Lower lobe of right lung (tissue), 2 donors: ENCODE results near the gene PSMG2. TPM values are rescaled to one million over a fixed set of nuclear protein-coding genes. Genes with fewer than 3 reads are reported as not detected.
A peak's percentile ranks its signal among the peaks of the same experiment; 100 is the strongest.

ENCODE experiments used
- ATAC-seq, 2 donors: fragments of 200-7000 bp; cut with Tn5 transposase; one replicate each; pipeline ENCODE4 v1.9.1; 2020 to 2022; ENCODE audit warnings: mild to moderate bottlenecking in 2 of 2, moderate library complexity in 2 of 2
- DNase-seq: peaks from one replicate; pipeline ENCODE4 v3.0.0-alpha.2; 2020
- H3K27ac ChIP-seq: fragments of 200-600 bp; one replicate; pipeline ENCODE4 v1.8.0; 2022
- H3K27me3 ChIP-seq: fragments of 200-600 bp; one replicate; pipeline ENCODE4 v1.8.0; 2022; ENCODE audit warnings: low read depth
- H3K36me3 ChIP-seq: fragments of 200-600 bp; one replicate; pipeline ENCODE4 v1.8.0; 2022; ENCODE audit warnings: mild to moderate bottlenecking
- H3K4me1 ChIP-seq: fragments of 200-600 bp; one replicate; pipeline ENCODE4 v1.8.0; 2022
- H3K4me3 ChIP-seq: fragments of 200-600 bp; one replicate; pipeline ENCODE4 v1.8.0; 2022; ENCODE audit warnings: mild to moderate bottlenecking
- H3K9me3 ChIP-seq: fragments of 200-600 bp; one replicate; pipeline ENCODE4 v1.8.0; 2022
- intact Hi-C: fragments of 100-400 bp; cut with DNase I; formaldehyde crosslinking; loops from one replicate; pipeline ENCODE4 v1.11.0; 2022
- total RNA-seq: library from RNA; stranded (reverse); fragmentation: NEBNext Ultra II Directional; extraction: Animal tissue kit (Norgen Biotek cat#: 25700); gene quantifications from one replicate; pipeline ENCODE4 v1.2.1, GENCODE V29; 2021
- TF ChIP-seq, protein P1 (sequence below): fragments of 200-600 bp; IDR thresholded peaks from one replicate; pipeline ENCODE4 v1.8.0; 2022; ENCODE audit warnings: antibody characterized with exemption, mild to moderate bottlenecking
- donor health status: DM: no; HTN: yes; CAD: no; lungs with severe emphysema.

PSMG2 gene
- total RNA-seq, 1 donor from 2014 or later, result 75.0 TPM

DNA sequence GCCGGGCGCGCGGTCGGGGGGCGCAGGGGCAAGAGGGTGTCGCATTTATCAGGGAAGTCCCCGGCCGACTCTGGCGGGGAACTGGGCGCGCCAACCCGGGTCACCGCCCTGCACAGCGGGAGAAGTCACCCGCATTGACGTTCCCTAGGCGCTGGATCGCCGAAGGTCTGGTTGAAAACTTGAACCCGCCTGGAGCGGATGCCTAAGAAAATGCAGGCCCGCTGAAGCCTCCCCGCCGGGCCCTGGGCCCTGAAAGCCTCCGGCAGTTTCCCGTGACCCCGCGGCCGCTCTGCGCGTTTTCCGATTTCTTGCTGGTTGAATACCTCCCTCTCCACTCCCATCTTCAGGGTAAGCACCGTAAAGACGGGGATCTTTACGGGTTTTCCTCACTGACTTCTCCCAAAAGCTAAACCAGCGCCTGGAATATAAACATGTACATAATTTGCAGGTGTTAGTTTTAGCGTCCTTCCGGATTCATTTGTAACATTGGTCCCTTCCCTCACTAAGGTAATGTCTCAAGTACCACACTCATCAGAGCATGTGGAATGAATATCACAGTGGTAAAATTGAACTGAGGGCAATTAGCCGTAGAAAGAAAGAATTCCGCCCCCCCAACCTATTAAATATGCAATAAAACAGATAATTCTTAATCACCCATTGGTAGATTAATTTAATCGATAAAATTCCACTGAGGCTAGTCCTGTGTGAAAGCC, 44.3 kb upstream of the PSMG2 start:
- TF ChIP-seq, protein P1, sequence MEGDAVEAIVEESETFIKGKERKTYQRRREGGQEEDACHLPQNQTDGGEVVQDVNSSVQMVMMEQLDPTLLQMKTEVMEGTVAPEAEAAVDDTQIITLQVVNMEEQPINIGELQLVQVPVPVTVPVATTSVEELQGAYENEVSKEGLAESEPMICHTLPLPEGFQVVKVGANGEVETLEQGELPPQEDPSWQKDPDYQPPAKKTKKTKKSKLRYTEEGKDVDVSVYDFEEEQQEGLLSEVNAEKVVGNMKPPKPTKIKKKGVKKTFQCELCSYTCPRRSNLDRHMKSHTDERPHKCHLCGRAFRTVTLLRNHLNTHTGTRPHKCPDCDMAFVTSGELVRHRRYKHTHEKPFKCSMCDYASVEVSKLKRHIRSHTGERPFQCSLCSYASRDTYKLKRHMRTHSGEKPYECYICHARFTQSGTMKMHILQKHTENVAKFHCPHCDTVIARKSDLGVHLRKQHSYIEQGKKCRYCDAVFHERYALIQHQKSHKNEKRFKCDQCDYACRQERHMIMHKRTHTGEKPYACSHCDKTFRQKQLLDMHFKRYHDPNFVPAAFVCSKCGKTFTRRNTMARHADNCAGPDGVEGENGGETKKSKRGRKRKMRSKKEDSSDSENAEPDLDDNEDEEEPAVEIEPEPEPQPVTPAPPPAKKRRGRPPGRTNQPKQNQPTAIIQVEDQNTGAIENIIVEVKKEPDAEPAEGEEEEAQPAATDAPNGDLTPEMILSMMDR, result no peak
- intact Hi-C loops, result no loop called here
- no peaks in the 10 kb centered on the region for H3K36me3 ChIP-seq
- peak; percentile 59 for DNase-seq
- H3K27ac ChIP-seq, result peak overlapping the region; percentile 96
- H3K9me3 ChIP-seq, result no peaks in the 10 kb centered on the region
- peak overlapping the region; percentile 79 for H3K4me3 ChIP-seq
- peaks cover 24% of the 10 kb centered on the region for H3K4me1 ChIP-seq
- peak; percentile 66 for ATAC-seq
- no peaks in the 10 kb centered on the region for H3K27me3 ChIP-seq

DNA sequence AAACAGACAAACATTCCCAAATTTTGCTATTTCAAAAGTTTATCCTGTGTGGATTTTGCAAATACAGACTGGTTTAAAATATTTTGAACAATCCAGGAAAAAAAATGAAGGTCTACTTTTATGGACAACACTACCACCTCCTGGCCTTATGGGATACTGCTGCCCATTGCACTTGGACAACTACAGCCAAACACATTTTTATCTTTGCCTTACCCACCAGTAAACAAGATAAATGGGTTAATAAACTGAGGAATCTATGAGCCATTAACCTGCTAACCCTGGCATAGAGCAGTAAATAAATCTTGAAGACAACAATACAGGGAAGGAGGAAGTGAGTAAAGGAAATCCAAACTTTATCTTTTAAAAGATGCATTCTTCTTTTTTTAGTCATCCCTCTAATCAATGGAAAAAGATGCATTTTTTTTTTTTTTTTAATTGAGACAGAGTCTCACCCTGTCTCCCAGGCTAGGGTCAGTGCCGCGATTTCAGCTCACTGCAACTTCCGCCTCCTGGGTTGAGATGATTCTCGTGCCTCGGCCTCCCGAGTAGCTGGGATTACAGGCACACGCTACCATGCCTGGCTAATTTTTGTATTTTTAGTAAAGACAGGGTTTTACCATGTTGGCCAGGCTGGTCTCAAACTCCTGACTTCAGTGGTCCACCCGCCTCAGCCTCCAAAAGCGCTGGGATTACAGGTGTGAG, 42.8 kb upstream of the PSMG2 start:
- DNase-seq (no peak), ATAC-seq (peak; percentile 26 to 29)
- Histone ChIP-seq H3K36me3 (no peaks in the 10 kb centered on the region), H3K4me3 (no peak overlapping the region), H3K27me3 (no peaks in the 10 kb centered on the region), H3K27ac (no peak overlapping the region), H3K4me1 (peaks cover 20% of the 10 kb centered on the region), H3K9me3 (no peaks in the 10 kb centered on the region)
- intact Hi-C loops, result no loop called here
- TF ChIP-seq, protein P1, result peak; percentile 89

DNA sequence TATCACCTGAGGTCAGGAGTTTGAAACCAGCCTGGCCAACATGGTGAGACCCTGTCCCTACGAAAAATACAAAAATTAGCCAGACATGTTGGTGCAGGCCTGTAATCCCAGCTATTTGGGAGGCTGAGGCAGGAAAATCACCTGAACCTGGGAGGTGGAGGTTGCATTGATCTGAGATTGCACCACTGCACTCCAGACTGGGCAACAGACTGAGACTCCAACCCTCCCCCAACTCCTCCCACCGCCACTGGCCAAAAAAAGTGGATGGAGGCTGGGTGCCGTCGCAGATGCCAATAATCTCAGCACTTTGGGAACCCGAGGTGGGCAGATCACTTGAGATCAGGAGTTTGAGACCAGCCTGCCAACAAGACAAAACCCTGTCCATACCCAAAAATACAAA, 34.8 kb upstream of the PSMG2 start:
- Histone ChIP-seq H3K4me3 (no peak overlapping the region), H3K27me3 (no peaks in the 10 kb centered on the region), H3K36me3 (peaks cover 15% of the 10 kb centered on the region), H3K4me1 (no peaks in the 10 kb centered on the region), H3K9me3 (no peaks in the 10 kb centered on the region), H3K27ac (no peak overlapping the region)
- intact Hi-C loops, result no loop called here
- no peak for ATAC-seq
- TF ChIP-seq, protein P1, result no peak
- no peak for DNase-seq

DNA sequence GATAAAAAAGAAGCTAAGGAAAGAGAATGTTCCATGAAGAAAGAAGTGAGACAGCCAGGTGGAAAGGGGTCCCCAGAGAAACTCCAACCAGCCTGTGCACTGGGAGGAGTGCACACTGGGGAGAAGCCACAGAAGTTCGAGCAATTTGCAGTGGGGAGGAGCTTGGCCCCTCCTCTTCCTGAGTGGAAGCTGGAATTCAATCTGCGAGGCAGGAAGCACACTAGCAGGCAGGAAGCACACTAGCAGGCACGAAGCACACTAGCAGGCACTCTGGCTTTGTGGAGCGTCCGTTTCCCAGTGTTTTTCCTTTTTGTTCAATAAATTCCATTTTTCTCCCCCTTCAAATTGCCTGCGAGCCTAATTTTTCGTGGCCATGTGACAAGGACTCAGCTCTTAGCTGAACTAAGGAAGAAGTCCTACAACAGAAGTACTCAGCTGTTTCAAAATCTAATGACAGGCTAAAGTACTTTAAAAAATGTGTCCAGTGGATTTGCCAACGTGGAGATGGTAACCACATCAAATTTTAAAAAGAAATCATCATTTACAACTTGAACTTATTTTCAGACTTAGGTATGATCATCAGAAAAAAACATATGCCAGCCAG, 23.6 kb upstream of the PSMG2 start:
- DNase-seq (peak; percentile 63), ATAC-seq (peak; percentile 94 to 98)
- TF ChIP-seq, protein P1, result no peak
- Histone ChIP-seq H3K9me3 (no peaks in the 10 kb centered on the region), H3K36me3 (peaks cover 42% of the 10 kb centered on the region), H3K27ac (peak overlapping the region; percentile 83), H3K4me3 (peak overlapping the region; percentile 33), H3K4me1 (peaks cover 16% of the 10 kb centered on the region), H3K27me3 (no peaks in the 10 kb centered on the region)
- intact Hi-C loops, result loop anchor here (10.0 kb wide), 1 partner anchor 284 kb away; no protein-coding TSS in a partner anchor

DNA sequence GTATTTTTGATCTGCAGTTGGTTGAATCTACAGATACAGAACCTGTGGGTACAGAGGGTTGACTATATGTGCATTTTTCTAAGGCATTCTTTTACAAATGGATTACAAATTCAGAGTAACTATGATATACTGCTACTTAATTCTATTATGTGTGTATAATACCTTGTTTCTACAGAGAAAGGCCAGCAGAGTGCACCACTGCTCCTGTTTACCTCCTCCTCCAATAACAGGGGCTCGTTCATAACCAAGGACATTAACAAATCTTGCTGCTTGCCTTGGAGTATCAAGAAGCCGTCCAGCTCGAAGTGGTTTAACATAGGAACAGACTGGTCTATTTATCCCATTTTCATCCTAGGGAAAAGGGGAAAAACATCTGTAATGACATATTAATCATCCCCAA, 16.7 kb upstream of the PSMG2 start:
- intact Hi-C loops, result no loop called here
- DNase-seq, result no peak
- no peaks in the 10 kb centered on the region for H3K4me1 ChIP-seq
- H3K27me3 ChIP-seq, result no peaks in the 10 kb centered on the region
- peaks cover 33% of the 10 kb centered on the region for H3K36me3 ChIP-seq
- TF ChIP-seq, protein P1, result no peak
- H3K4me3 ChIP-seq, result no peak overlapping the region
- ATAC-seq, result no peak
- H3K27ac ChIP-seq, result no peak overlapping the region
- H3K9me3 ChIP-seq, result no peaks in the 10 kb centered on the region
